ENCODE measurements around the gene RFNG.

Gene RFNG

GRCh38 chr17:82013772-82014321 lies 37.8 kb downstream of the RFNG start:
- DNase-seq (ENCODE audit: low spot score): no peak

- DNase-seq (ENCODE audit: low spot score): no peak
Observed at GRCh38 chr17:82013341-82013740, 38.3 kb downstream of the RFNG start.

GRCh38 chr17:82012640-82013295 lies 38.8 kb downstream of the RFNG start:
- no peak for DNase-seq (ENCODE audit: low spot score)

GRCh38 chr17:82012261-82012639 lies 39.4 kb downstream of the RFNG start:
- DNase-seq (ENCODE audit: low spot score): no peak

- no peak for DNase-seq (ENCODE audit: low spot score)
Observed at GRCh38 chr17:82011617-82012187, 39.9 kb downstream of the RFNG start.

- no peak for DNase-seq (ENCODE audit: low spot score)
Observed at GRCh38 chr17:82010575-82011525, 40.8 kb downstream of the RFNG start.

GRCh38 chr17:82009413-82009812 lies 42.2 kb downstream of the RFNG start:
- no peak for DNase-seq (ENCODE audit: low spot score)

- no peak for DNase-seq (ENCODE audit: low spot score)
Observed at GRCh38 chr17:82008941-82009405, 42.6 kb downstream of the RFNG start.

GRCh38 chr17:82008258-82008940 lies 43.2 kb downstream of the RFNG start:
- no peak for DNase-seq (ENCODE audit: low spot score)

GRCh38 chr17:82007495-82008257 lies 43.9 kb downstream of the RFNG start:
- no peak for DNase-seq (ENCODE audit: low spot score)

- DNase-seq (ENCODE audit: low spot score): no peak
Observed at GRCh38 chr17:82007228-82007494, 44.5 kb downstream of the RFNG start.

- DNase-seq (ENCODE audit: low spot score): no peak
Observed at GRCh38 chr17:82006468-82007227, 45.0 kb downstream of the RFNG start.

GRCh38 chr17:82005701-82006348 lies 45.8 kb downstream of the RFNG start:
- no peak for DNase-seq (ENCODE audit: low spot score)

GRCh38 chr17:82004517-82005455 lies 46.8 kb downstream of the RFNG start:
- no peak for DNase-seq (ENCODE audit: low spot score)

- DNase-seq (ENCODE audit: low spot score): no peak
Observed at GRCh38 chr17:82003411-82004381, 47.9 kb downstream of the RFNG start.

- no peak for DNase-seq (ENCODE audit: low spot score)
Observed at GRCh38 chr17:82001571-82002056, 50.0 kb downstream of the RFNG start.

GRCh38 chr17:82000803-82001570 lies 50.6 kb downstream of the RFNG start:
- no peak for DNase-seq (ENCODE audit: low spot score)
